AG09319 (cell line): ENCODE measurements around the gene CHRNB1.

ENCODE experiments used
- DNase-seq: peaks from one replicate; pipeline ENCODE4 v3.0.0-alpha.2; 2010; ENCODE audit warnings: low read depth; ENCODE audit errors: extremely low read depth
- TF ChIP-seq, protein P1 (sequence below): IDR thresholded peaks from 2 replicates; pipeline ENCODE4 v1.5.1; 2011; ENCODE audit warnings: low read depth, mild to moderate bottlenecking, inconsistent platforms, low read length, moderate library complexity

The CHRNB1 gene

DNA sequence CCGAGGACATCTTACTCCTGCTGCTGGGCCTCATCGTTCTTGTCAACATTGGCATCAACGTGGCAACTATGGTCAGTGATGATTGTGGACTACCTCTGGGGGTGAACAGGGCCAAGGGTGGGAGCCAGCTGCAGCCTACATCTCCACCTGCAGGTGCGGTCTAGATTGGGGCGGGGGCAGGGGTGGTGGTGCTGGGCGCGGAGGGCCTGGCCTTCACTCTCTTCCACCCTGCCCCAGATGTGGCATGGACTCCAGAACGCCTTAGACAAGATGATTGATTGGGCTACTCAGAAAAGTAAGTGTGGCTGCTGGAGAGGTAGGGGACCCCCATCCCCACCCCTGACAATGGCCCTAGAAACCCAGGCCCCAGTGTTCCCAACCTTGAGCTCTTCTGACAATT is 19.1 kb upstream of the CHRNB1 start:
- TF ChIP-seq, protein P1, sequence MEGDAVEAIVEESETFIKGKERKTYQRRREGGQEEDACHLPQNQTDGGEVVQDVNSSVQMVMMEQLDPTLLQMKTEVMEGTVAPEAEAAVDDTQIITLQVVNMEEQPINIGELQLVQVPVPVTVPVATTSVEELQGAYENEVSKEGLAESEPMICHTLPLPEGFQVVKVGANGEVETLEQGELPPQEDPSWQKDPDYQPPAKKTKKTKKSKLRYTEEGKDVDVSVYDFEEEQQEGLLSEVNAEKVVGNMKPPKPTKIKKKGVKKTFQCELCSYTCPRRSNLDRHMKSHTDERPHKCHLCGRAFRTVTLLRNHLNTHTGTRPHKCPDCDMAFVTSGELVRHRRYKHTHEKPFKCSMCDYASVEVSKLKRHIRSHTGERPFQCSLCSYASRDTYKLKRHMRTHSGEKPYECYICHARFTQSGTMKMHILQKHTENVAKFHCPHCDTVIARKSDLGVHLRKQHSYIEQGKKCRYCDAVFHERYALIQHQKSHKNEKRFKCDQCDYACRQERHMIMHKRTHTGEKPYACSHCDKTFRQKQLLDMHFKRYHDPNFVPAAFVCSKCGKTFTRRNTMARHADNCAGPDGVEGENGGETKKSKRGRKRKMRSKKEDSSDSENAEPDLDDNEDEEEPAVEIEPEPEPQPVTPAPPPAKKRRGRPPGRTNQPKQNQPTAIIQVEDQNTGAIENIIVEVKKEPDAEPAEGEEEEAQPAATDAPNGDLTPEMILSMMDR = no peak
- no peak for DNase-seq

DNA sequence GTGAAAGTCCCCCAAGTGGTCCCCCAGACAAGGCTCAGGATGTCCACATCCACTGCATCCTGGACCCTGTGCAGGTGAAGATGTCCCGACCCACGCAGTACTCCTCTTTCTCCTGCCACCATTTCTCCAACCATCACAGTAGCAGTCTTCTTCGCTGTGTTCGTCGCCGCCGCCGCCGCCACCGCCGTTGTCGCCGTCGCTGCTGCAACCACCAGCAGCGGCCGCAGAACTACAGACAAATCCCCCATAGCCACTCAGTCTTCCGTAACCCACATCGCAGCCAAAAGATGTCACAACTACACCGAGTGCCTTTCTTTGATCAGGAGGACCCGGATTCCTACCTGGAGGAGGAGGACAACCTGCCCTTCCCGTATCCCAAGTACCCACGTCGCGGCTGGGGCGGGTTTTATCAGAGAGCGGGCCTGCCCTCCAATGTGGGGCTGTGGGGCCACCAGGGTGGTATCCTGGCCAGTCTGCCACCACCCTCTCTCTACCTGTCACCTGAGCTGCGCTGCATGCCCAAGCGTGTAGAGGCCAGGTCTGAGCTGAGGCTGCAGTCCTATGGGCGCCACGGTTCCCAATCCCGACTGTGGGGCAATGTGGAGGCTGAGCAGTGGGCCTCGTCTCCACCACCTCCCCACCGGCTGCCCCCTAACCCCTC is 18.5 kb upstream of the CHRNB1 start:
- TF ChIP-seq, protein P1 = no peak
- no peak for DNase-seq

- no peak for DNase-seq
- TF ChIP-seq, protein P1 = no peak
Measured at GRCh38 chr17:7426896-7427489, 17.9 kb upstream of the CHRNB1 start.

- DNase-seq = no peak
- TF ChIP-seq, protein P1 = no peak
Measured at GRCh38 chr17:7427549-7427948, 17.3 kb upstream of the CHRNB1 start.

GRCh38 chr17:7428557-7428956 is 16.3 kb upstream of the CHRNB1 start, which contains the start of gene SPEM3:
SPEM3 (plus strand) TSS chr17:7428857; CDS start chr17:7428903, 46 bp downstream.
- TF ChIP-seq, protein P1 = no peak
- no peak for DNase-seq

DNA sequence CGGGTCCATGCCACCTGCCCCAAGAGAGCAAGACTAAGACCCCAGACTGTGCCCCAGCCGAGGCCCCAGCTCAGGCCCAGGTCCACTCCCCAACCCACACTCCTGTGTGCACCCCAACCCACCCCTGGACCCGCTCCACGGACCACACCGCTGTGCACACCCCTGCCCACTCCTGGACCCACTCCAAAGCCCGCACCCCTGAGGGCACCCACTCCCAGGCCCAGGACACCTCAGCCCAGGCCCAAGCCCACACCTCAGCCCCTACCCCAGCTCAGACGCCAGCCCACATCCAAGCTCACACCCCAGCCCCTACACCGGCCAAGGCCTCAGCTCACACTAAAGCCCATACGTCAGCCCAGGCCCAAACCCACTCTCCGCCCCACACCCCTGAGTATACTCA is 15.1 kb upstream of the CHRNB1 start:
- TF ChIP-seq, protein P1 = no peak
- DNase-seq = no peak

DNA sequence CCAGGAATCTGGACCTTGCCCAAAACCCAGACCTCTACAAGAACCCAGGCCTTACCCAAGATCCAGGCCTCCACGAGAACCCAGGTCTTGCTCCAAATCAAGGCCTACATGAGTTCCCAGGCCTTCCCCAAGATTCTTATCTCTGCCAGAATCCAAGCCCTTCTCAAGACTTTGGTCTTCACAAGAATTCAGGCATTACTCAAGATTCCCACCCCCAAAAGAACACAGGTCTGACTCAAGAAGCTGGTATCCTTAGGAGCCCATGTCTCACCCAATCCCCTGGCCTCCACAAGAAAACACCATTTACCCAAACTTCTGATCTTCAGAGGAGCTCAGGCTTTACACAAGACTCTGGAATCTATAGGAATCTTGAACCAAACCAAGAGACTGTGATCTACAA is 13.6 kb upstream of the CHRNB1 start:
- no peak for DNase-seq
- TF ChIP-seq, protein P1 = no peak
